ENCODE results near the gene DDI2.
"Not testable (repeated sequence)": the region's sequence is repeated elsewhere in the genome, so short reads cannot be mapped to it uniquely, and the experiment has no call there.

The DDI2 gene

DNA sequence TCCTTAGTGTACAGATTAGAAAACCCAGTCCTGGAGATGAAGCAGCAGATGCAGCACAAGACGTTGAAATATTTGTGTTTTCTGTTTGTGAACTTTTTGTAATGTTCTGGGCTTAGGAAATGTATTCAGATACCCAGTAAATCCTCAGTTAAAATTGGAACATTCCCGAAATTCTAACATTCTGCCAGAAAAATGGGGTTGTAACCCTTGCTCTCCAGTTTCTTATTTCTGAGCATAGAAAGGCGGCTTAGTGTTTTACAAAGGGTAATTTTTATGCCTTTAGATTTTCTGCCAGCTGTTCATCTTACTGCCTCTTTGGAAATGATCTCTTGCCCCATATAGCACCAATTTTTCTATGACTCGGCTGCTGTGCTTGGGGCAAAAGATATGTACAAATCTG lies 20.6 kb downstream of the DDI2 start:
- no peaks in the 10 kb centered on the region for H3K27me3 ChIP-seq (replicated peaks)
- H3K4me3 ChIP-seq (ENCODE audit: low read depth, low read length), result no peak overlapping the region
- no peak for DNase-seq
- TF ChIP-seq, protein P1, sequence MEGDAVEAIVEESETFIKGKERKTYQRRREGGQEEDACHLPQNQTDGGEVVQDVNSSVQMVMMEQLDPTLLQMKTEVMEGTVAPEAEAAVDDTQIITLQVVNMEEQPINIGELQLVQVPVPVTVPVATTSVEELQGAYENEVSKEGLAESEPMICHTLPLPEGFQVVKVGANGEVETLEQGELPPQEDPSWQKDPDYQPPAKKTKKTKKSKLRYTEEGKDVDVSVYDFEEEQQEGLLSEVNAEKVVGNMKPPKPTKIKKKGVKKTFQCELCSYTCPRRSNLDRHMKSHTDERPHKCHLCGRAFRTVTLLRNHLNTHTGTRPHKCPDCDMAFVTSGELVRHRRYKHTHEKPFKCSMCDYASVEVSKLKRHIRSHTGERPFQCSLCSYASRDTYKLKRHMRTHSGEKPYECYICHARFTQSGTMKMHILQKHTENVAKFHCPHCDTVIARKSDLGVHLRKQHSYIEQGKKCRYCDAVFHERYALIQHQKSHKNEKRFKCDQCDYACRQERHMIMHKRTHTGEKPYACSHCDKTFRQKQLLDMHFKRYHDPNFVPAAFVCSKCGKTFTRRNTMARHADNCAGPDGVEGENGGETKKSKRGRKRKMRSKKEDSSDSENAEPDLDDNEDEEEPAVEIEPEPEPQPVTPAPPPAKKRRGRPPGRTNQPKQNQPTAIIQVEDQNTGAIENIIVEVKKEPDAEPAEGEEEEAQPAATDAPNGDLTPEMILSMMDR (IDR thresholded peaks at IDR 0.05; ENCODE audit: low read depth, low read length, missing control alignments), result no peak
- H3K36me3 ChIP-seq (replicated peaks), result peaks cover 57% of the 10 kb centered on the region
- H3K27ac ChIP-seq, result no peak overlapping the region
- in situ Hi-C loops (cut with HindIII; ENCODE audit: low pct_ligation_motif_present, low sequenced_read_pairs), result no loop called here

DNA sequence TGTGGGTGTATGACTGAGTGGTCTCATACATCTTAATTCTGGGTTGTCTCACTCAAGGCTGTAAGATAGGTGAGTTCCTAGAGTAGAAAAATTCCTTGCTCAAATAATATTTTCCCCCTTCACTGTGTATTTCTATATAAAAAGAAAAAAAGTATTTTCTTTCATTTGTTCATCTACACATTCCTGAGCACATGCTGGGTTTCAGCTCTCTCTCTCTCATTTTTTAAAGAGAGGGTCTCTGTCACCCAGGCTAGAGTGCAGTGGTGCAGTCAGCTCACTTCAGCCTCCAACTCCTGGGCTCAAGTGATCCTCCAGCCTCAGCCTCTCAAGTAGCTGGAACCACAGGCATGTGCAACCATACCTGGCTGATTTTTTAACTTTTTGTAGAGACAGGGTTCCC lies 22.0 kb downstream of the DDI2 start:
- Histone ChIP-seq H3K4me3 (ENCODE audit: low read depth, low read length) (no peak overlapping the region), H3K36me3 (replicated peaks) (peaks cover 50% of the 10 kb centered on the region), H3K27me3 (replicated peaks) (no peaks in the 10 kb centered on the region), H3K27ac (no peak overlapping the region)
- TF ChIP-seq, protein P1 (IDR thresholded peaks at IDR 0.05; ENCODE audit: low read depth, low read length, missing control alignments), result no peak
- in situ Hi-C loops (cut with HindIII; ENCODE audit: low pct_ligation_motif_present, low sequenced_read_pairs), result no loop called here
- no peak for DNase-seq

DNA sequence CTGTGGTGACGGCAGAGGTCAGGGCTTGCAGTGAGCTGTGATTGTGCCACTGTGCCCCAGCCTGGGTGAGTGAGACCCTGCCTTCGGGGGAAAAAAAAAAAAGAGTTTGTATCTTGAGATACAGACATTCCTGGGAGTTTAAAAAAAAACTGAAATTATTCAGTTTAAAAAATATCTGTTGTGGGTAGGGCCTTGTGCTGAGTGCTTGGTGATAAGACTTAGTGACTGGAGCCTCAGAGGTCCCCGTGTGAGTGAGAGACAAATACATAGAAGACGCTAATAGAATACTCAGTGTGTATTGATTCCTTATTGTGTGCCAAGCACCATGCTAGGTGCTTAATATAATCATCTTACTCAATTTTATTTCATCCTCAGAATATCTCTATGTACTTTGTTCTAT lies 22.7 kb downstream of the DDI2 start:
- DNase-seq, result no peak
- Histone ChIP-seq H3K27ac (no peak overlapping the region), H3K4me3 (ENCODE audit: low read depth, low read length) (no peak overlapping the region), H3K27me3 (replicated peaks) (no peaks in the 10 kb centered on the region), H3K36me3 (replicated peaks) (peaks cover 45% of the 10 kb centered on the region)
- in situ Hi-C loops (cut with HindIII; ENCODE audit: low pct_ligation_motif_present, low sequenced_read_pairs), result no loop called here
- TF ChIP-seq, protein P1 (IDR thresholded peaks at IDR 0.05; ENCODE audit: low read depth, low read length, missing control alignments), result no peak

DNA sequence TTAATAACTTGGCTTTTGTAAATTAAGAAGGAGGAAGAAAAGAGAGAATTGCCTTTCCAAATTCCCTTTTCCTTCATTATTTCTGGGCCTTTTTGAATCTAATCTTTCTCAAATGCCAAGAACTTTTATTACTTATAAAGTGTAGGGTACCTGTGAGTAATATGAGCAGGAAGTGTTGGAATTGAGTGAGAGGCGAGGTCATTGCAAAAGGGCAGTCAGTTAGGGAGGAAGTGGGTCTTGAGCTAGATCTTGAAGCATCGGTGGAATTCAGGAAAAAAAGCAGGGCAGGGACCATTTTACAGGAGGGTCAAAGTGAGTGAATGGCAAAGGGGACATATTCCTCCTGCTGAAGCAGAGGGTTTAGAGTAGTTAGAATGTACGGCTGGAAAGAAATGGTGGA lies 23.4 kb downstream of the DDI2 start:
- no peak for DNase-seq
- in situ Hi-C loops (cut with HindIII; ENCODE audit: low pct_ligation_motif_present, low sequenced_read_pairs), result no loop called here
- no peaks in the 10 kb centered on the region for H3K27me3 ChIP-seq (replicated peaks)
- no peak overlapping the region for H3K4me3 ChIP-seq (ENCODE audit: low read depth, low read length)
- TF ChIP-seq, protein P1 (IDR thresholded peaks at IDR 0.05; ENCODE audit: low read depth, low read length, missing control alignments), result no peak
- peaks cover 43% of the 10 kb centered on the region for H3K36me3 ChIP-seq (replicated peaks)
- no peak overlapping the region for H3K27ac ChIP-seq

DNA sequence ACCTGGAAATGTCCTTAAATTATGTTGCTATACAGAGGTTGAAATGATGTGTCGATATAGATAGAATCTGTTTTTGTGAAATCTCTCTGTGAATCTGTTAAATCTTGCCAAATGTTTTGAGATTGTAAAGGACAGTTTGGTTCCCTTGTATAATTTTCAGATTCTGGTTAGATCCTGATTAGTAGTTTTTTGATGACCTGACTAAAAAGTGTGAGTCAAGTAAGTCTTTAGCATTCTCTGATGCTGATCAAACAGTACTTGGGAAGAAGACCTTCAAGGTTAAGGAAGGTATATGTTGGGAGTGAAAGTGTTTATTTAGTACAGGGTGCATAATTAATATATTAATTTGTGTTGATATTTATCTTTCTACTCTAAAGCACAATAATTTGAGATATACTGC lies 32.7 kb downstream of the DDI2 start:
- Histone ChIP-seq H3K36me3 (replicated peaks) (peaks cover 22% of the 10 kb centered on the region), H3K27me3 (replicated peaks) (no peaks in the 10 kb centered on the region), H3K27ac (no peak overlapping the region), H3K4me3 (ENCODE audit: low read depth, low read length) (no peak overlapping the region)
- TF ChIP-seq, protein P1 (IDR thresholded peaks at IDR 0.05; ENCODE audit: low read depth, low read length, missing control alignments), result no peak
- no peak for DNase-seq
- in situ Hi-C loops (cut with HindIII; ENCODE audit: low pct_ligation_motif_present, low sequenced_read_pairs), result no loop called here

DNA sequence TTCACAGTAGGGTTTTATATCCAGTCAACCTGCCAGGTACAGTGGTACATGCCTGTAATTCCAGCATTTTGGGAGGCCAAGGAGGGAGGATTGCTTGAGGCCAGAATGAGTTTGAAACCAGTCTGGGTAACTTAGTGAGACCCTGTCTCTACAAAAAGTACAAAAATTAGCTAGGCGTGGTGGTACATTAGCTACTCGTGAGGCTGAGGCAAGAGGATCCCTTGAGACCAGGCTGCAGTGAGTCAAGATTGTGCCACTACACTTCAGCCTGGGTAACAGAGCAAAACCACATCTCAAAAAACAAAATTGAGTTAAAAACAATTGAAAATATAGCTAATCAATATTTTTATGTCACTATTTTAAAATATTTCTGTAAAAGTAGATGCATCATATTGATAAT lies 33.2 kb downstream of the DDI2 start:
- TF ChIP-seq, protein P1 (IDR thresholded peaks at IDR 0.05; ENCODE audit: low read depth, low read length, missing control alignments), result no peak
- Histone ChIP-seq H3K36me3 (replicated peaks) (peaks cover 19% of the 10 kb centered on the region), H3K4me3 (ENCODE audit: low read depth, low read length) (no peak overlapping the region), H3K27me3 (replicated peaks) (no peaks in the 10 kb centered on the region), H3K27ac (no peak overlapping the region)
- DNase-seq, result no peak
- in situ Hi-C loops (cut with HindIII; ENCODE audit: low pct_ligation_motif_present, low sequenced_read_pairs), result no loop called here

DNA sequence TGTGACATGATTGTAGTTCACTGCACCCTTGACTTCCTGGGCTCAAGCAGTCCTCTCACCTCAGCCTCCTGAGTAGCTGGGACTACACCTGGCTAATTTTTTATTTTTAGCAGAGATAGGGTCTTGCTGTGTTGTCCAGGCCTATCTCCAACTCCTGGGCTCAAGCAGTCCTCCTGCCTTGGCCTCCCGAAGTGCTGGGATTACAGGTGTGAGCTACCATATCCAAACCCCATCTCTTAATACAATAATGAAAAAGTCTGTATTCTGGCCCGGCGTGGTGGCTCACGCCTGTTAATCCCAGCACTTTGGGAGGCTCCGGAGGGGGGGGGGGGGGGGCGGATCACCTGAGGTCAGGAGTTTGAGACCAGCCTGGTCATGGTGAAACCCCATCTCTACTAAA lies 34.9 kb downstream of the DDI2 start:
- in situ Hi-C loops (cut with HindIII; ENCODE audit: low pct_ligation_motif_present, low sequenced_read_pairs); H3K27me3 ChIP-seq (replicated peaks); H3K27ac ChIP-seq; H3K4me3 ChIP-seq (ENCODE audit: low read depth, low read length); DNase-seq: not testable (repeated sequence)
- peaks cover 25% of the 10 kb centered on the region for H3K36me3 ChIP-seq (replicated peaks)

Data from brain microvascular endothelial cell (primary cell).